ENCODE data around the gene GPR158. TPM values are rescaled to one million over a fixed set of nuclear protein-coding genes. Genes with fewer than 3 reads are reported as not detected.

GPR158 gene
- total and polyA plus RNA-seq, 9 of the 15 experiments (the other 6 are each of a cell fraction or from before 2014, with no cell fraction given), result 4.0 to 7.6 (median 5.0) TPM

GRCh38 chr10:25220156-25220555 is 45.4 kb downstream of the GPR158 start (continued):
- TF ChIP-seq ASH1L (IDR thresholded peaks at IDR 0.05; ENCODE audit: borderline replicate concordance, low read depth, partially characterized antibody), result no peak
- TF ChIP-seq ZMIZ1 (IDR thresholded peaks at IDR 0.05; ENCODE audit: low read depth in 2 of 2, low read length in 2 of 2), result no peak
- no peak for TF ChIP-seq HDAC8 (tag; IDR thresholded peaks at IDR 0.05)
- no peak for TF ChIP-seq SRSF9 (IDR thresholded peaks at IDR 0.05; ENCODE audit: borderline replicate concordance, low read depth, low read length)
- TF ChIP-seq PRDM10 (IDR thresholded peaks at IDR 0.05; ENCODE audit: partially characterized antibody), result no peak
